ENCODE data around the gene NOS1. TPM values are rescaled to one million over a fixed set of nuclear protein-coding genes. Genes with fewer than 3 reads are reported as not detected.
"Not testable (repeated sequence)": the region's sequence is repeated elsewhere in the genome, so short reads cannot be mapped to it uniquely, and the experiment has no call there.

NOS1 gene
- total RNA-seq, 1 experiment from 2014 or later, result not detected

DNA sequence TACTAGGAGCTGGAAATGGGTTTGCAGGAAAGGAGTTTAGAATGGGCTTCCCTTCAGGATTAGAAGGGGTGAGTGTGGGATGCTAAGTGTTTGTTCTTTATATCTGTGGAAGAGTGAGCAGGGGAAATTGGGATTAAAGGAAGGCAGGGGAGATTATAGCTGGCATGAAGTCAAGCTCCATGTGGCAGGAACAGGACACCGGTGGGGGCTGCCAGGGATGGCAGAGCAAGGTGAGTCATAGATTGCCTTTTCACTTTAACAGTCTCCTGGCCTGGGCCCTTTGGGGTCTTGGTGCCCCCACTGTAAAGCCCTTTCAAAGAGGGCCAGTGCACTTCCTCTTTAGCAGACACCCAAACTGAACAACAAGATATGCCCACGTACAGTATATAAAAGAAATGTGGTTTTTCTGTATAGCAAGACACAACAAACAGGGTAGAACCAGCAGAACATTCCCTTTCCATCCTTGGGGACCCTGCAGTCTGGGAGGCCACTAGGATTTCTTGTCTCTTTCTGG is 148.1 kb downstream of the NOS1 start:
- H3K9me3 ChIP-seq (replicated peaks), result no peaks in the 10 kb centered on the region
- no peak overlapping the region for H3K27ac ChIP-seq
- H3K36me3 ChIP-seq, result no peaks in the 10 kb centered on the region
- no peaks in the 10 kb centered on the region for H3K27me3 ChIP-seq (replicated peaks)
- no peaks in the 10 kb centered on the region for H3K4me1 ChIP-seq (replicated peaks)
- no peak overlapping the region for H3K4me3 ChIP-seq
- no peak for DNase-seq (ENCODE audit: low read depth in 1 of 2, low spot score in 2 of 2)

DNA sequence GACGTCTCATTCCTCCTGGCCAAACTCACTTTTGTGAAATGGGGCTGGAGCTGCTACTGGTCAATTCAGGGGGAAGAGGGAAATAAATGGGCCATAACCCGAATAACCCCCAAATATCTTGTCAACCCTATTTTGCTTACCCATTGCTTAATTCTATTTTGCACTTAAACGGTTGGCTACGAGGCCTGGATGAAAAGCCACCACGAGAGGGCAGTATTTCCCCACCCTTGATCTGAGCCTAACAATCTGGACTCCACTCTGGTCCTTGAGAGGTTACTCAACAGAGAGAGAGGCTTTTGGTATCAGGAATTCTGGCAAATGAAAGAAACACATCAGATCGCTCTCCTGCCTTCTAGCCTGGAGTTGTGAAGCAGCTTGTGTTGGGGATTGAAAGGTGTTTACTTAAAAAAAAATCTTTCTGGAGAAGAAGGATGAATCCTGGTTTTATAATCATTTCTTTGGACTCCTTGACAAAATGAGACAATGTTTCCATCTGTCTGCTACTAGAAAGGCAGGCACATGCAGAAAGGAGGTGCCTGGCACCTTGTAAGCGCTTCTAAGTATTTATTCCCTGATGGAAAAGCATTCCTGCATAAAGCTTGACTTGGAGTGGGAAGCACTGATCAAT is 148.7 kb downstream of the NOS1 start:
- DNase-seq (ENCODE audit: low read depth in 1 of 2, low spot score in 2 of 2), result peak; percentile 47 to 54
- Histone ChIP-seq H3K27ac (no peak overlapping the region), H3K4me3 (no peak overlapping the region)

DNA sequence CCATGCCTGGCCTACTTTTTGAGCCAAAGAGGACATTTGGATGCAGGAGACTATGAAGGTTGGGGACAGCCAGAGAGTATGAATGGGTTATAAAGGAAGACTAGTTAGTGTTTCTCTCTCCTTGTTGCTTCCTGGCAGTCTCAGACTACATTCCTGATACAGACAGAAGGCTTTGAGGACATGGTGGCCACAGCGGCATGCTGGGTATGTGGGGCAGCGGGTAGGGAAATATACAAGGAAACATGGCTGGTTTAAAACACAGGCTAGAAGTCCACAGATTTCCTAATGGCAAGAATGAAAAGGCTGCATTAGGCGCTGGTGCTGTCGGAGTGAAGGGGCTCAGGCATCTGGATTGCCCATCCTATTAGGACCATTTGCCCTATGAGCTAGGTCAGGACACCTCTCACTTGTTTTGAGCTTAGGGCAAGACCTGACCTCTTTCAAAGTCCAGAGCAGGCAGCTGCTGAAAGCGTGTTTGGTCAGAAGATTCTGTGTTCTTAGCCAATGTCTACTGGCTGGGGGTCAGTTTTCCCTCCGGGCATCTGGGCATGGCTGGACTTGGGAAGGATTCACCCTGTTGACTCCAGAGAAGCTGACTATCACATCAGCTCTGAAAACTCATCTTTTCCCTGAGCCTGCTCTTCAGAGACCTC is 151.0 kb downstream of the NOS1 start:
- H3K36me3 ChIP-seq, result no peaks in the 10 kb centered on the region

More for the DNA sequence above, 148.7 kb downstream of the NOS1 start:
- Histone ChIP-seq H3K9me3 (replicated peaks) (no peaks in the 10 kb centered on the region), H3K4me1 (replicated peaks) (no peaks in the 10 kb centered on the region), H3K36me3 (no peaks in the 10 kb centered on the region), H3K27me3 (replicated peaks) (no peaks in the 10 kb centered on the region)

GRCh38 chr12:117209626-117210025 is 151.8 kb downstream of the NOS1 start:
- no peaks in the 10 kb centered on the region for H3K27me3 ChIP-seq (replicated peaks)
- H3K9me3 ChIP-seq (replicated peaks), result no peaks in the 10 kb centered on the region
- no peaks in the 10 kb centered on the region for H3K36me3 ChIP-seq
- no peak for DNase-seq (ENCODE audit: low read depth in 1 of 2, low spot score in 2 of 2)
- no peak overlapping the region for H3K27ac ChIP-seq
- H3K4me1 ChIP-seq (replicated peaks), result no peaks in the 10 kb centered on the region
- H3K4me3 ChIP-seq, result no peak overlapping the region

More for the DNA sequence above, 151.0 kb downstream of the NOS1 start:
- H3K27ac ChIP-seq, result no peak overlapping the region
- no peak for DNase-seq (ENCODE audit: low read depth in 1 of 2, low spot score in 2 of 2)
- H3K27me3 ChIP-seq (replicated peaks), result no peaks in the 10 kb centered on the region
- H3K4me1 ChIP-seq (replicated peaks), result no peaks in the 10 kb centered on the region
- H3K9me3 ChIP-seq (replicated peaks), result no peaks in the 10 kb centered on the region
- no peak overlapping the region for H3K4me3 ChIP-seq

GRCh38 chr12:117208811-117209455 is 152.5 kb downstream of the NOS1 start:
- no peak overlapping the region for H3K27ac ChIP-seq
- 0 out of 2 replicates have a peak, but pooled peaks cover 3% of the 10 kb centered on the region for H3K27me3 ChIP-seq (replicated peaks)
- H3K36me3 ChIP-seq, result no peaks in the 10 kb centered on the region
- H3K4me1 ChIP-seq (replicated peaks), result no peaks in the 10 kb centered on the region
- no peaks in the 10 kb centered on the region for H3K9me3 ChIP-seq (replicated peaks)
- no peak overlapping the region for H3K4me3 ChIP-seq
- DNase-seq (ENCODE audit: low read depth in 1 of 2, low spot score in 2 of 2), result no peak

DNA sequence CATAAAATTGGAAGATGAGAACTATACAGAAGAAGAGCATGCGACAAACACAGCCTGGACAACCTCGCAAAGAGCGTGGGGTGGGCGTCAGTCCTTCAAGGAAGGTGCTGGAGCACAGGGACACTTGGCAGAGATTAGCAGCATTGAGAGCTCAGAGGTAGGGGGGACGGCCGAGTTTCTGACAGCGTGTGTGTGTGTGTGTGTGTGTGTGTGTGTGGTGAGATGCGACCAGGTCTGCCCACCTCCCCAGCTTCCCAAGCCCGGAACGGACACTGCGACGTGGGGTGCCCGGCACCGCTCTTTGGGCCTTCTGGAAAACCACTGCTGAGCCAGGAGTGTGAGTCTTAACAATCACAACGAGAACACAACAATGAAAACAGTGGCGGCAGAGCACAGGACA is 153.2 kb downstream of the NOS1 start:
- no peaks in the 10 kb centered on the region for H3K9me3 ChIP-seq (replicated peaks)
- H3K4me3 ChIP-seq, result no peak overlapping the region
- DNase-seq (ENCODE audit: low read depth in 1 of 2, low spot score in 2 of 2), result no peak
- H3K36me3 ChIP-seq, result no peaks in the 10 kb centered on the region
- 0 out of 2 replicates have a peak, but pooled peaks cover 4% of the 10 kb centered on the region for H3K27me3 ChIP-seq (replicated peaks)
- no peak overlapping the region for H3K27ac ChIP-seq
- H3K4me1 ChIP-seq (replicated peaks), result no peaks in the 10 kb centered on the region

DNA sequence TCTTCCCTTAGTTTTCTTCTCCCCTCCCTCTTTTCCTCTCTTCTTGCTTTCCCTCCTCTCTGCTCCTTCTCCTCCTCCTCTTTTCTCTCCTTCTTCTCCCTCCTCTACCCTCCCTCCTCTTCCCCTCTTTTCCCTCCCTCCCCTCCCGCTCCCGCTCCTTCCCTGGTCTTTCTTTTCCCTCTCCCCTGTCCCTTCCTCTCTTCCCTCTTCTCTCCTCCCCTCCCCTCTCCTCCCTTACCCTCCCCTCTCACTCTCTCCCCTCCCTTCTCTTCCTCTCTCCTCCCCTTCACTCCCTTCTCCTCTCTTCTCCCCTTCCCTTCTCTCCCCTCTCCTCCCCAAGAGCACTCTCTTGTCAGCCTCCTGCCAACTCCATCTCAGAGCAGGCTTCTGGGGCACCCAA is 153.8 kb downstream of the NOS1 start:
- Histone ChIP-seq H3K4me1 (replicated peaks) (no peaks in the 10 kb centered on the region), H3K27me3 (replicated peaks) (0 out of 2 replicates have a peak, but pooled peaks cover 4% of the 10 kb centered on the region), H3K9me3 (replicated peaks) (no peaks in the 10 kb centered on the region), H3K36me3 (no peaks in the 10 kb centered on the region), H3K27ac (no peak overlapping the region), H3K4me3 (no peak overlapping the region)
- no peak for DNase-seq (ENCODE audit: low read depth in 1 of 2, low spot score in 2 of 2)

DNA sequence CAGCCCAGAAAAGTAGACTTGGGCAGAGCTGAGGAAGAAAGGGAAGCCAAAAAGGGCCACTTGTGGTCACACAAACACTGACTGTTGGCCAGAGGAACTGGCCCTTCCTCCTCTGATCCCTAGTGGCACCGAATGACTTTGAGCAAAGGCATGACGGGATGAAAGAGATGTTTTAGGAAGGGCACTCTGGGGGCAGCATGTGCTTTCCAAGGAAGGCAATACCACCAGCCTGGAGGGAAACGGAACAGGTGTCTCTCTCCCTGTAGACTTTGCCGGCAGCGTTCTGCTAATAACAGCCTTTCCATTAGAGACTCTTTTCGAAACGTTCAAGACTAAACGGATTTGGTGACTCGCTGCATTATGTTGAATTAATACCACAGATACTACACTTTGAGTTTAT is 158.9 kb downstream of the NOS1 start:
- H3K27ac ChIP-seq, result no peak overlapping the region
- H3K36me3 ChIP-seq, result no peaks in the 10 kb centered on the region
- DNase-seq (ENCODE audit: low read depth in 1 of 2, low spot score in 2 of 2), result no peak
- H3K4me1 ChIP-seq (replicated peaks), result no peaks in the 10 kb centered on the region
- H3K27me3 ChIP-seq (replicated peaks), result 0 out of 2 replicates have a peak, but pooled peaks cover 4% of the 10 kb centered on the region
- H3K9me3 ChIP-seq (replicated peaks), result no peaks in the 10 kb centered on the region
- H3K4me3 ChIP-seq, result no peak overlapping the region

- Histone ChIP-seq H3K36me3 (no peaks in the 10 kb centered on the region), H3K27ac (no peak overlapping the region), H3K4me3 (no peak overlapping the region), H3K4me1 (replicated peaks) (no peaks in the 10 kb centered on the region), H3K27me3 (replicated peaks) (0 out of 2 replicates have a peak, but pooled peaks cover 4% of the 10 kb centered on the region), H3K9me3 (replicated peaks) (no peaks in the 10 kb centered on the region)
- DNase-seq (ENCODE audit: low read depth in 1 of 2, low spot score in 2 of 2), result no peak
These were observed 159.4 kb downstream of the NOS1 start for GRCh38 chr12:117202033-117202432.

GRCh38 chr12:117199956-117200744 is 161.3 kb downstream of the NOS1 start:
- not testable (repeated sequence) for H3K4me3 ChIP-seq; H3K9me3 ChIP-seq (replicated peaks); H3K4me1 ChIP-seq (replicated peaks); H3K27ac ChIP-seq; DNase-seq (ENCODE audit: low read depth in 1 of 2, low spot score in 2 of 2); H3K27me3 ChIP-seq (replicated peaks); H3K36me3 ChIP-seq

GRCh38 chr12:117196334-117196733 is 165.1 kb downstream of the NOS1 start:
- not testable (repeated sequence) for H3K36me3 ChIP-seq; H3K9me3 ChIP-seq (replicated peaks); H3K27me3 ChIP-seq (replicated peaks); DNase-seq (ENCODE audit: low read depth in 1 of 2, low spot score in 2 of 2); H3K4me3 ChIP-seq; H3K27ac ChIP-seq; H3K4me1 ChIP-seq (replicated peaks)

DNA sequence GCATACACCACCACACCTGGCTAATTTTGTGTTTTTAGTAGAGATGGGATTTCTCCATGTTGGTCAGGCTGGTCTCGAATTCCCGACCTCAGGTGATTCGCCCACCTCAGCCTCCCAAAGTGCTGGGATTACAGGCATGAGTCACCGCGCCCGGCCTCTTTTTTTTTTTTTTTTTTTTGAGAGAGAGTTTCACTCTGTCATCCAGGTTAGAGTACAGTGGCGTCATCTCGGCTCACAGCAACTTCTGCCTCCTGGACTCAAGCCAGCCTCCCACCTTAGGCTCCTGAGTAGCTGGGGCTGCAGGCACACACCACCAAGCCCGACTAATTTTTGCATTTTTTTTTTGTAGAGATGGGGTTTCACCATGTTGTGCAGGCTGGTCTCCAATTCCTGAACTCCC is 166.4 kb downstream of the NOS1 start:
- H3K36me3 ChIP-seq; H3K27me3 ChIP-seq (replicated peaks); H3K4me1 ChIP-seq (replicated peaks); H3K27ac ChIP-seq; DNase-seq (ENCODE audit: low read depth in 1 of 2, low spot score in 2 of 2); H3K4me3 ChIP-seq; H3K9me3 ChIP-seq (replicated peaks): not testable (repeated sequence)

DNA sequence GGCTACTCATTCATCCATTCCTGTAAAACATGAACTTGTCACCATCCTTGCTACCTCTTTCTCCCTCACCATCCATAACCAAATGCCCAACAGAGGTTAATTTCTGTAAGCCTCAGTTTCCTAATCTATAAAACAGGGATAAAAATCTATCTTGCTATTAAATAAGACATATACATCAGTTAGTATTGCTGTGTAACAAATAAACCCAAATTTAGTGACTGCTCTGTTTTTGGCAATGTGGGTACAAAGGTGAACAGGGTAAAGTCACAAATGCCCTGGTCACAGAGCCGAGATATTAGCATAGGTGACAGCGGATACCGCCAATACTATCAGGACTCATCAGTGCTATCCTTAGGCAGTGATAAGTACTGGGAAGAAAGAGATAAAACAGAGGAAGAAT is 167.5 kb downstream of the NOS1 start:
- no peak for DNase-seq (ENCODE audit: low read depth in 1 of 2, low spot score in 2 of 2)
- no peak overlapping the region for H3K27ac ChIP-seq

More for the DNA sequence above, 167.5 kb downstream of the NOS1 start:
- Histone ChIP-seq H3K27me3 (replicated peaks) (no peaks in the 10 kb centered on the region), H3K4me3 (no peak overlapping the region), H3K4me1 (replicated peaks) (peaks cover 6% of the 10 kb centered on the region), H3K9me3 (replicated peaks) (no peaks in the 10 kb centered on the region), H3K36me3 (no peaks in the 10 kb centered on the region; the same call in 1 of the 2 replicates)
